Endometrium (tissue), 2 donors: ENCODE results near the gene FECH.
"Not testable (repeated sequence)": the region's sequence is repeated elsewhere in the genome, so short reads cannot be mapped to it uniquely, and the experiment has no call there.

Experiments used
- FAIRE-seq: peaks from 2 replicates; lab custom pipeline; 2012; peaks lifted over from hg19 to GRCh38; lab: Jason Lieb, UNC
- donor health status: control.
- donor health status: control.

The FECH gene, protein sequence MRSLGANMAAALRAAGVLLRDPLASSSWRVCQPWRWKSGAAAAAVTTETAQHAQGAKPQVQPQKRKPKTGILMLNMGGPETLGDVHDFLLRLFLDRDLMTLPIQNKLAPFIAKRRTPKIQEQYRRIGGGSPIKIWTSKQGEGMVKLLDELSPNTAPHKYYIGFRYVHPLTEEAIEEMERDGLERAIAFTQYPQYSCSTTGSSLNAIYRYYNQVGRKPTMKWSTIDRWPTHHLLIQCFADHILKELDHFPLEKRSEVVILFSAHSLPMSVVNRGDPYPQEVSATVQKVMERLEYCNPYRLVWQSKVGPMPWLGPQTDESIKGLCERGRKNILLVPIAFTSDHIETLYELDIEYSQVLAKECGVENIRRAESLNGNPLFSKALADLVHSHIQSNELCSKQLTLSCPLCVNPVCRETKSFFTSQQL

DNA sequence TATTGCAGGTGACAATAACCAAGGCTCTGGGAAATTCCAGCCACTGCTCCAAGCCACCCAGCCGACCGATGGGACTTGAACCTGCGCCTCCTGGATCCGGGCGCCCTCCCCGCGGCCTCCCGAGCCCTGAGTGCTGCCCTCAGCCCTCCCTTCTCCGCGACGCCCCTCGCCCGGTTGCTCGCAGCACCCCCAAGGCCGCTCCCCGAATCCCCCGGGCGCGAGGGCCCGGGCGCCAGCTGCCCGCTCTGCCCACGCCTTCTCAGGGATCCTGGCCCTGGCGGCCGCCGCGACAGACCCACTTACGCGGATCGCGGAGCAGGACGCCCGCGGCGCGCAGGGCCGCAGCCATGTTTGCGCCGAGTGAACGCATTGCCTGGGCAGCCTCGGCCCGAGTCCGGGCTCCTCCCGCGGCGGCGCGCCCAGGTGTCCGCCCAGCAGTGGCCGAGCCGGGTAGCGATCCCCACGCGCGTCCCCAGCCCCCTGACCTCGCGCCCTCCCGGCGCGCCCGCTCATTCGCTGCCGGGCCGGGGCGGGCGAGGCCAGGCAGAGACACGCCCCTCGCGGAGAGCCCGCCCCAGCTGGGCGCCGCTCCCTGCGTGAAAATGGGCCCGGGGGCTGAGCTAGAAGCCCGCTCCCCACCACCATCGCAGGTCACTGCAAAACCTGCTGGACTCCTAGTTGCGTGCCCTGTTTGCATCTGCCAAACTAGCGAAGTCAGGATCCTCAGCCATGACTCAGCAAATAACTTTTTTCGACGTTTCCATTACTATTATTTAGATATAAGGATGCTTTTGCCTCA is at the start of gene FECH:
Gene FECH, minus strand, starts transcription at position 452 of the 799 bp plus-strand sequence. Its CDS starts 82 bp downstream, at position 370.
- FAIRE-seq: no peak

DNA sequence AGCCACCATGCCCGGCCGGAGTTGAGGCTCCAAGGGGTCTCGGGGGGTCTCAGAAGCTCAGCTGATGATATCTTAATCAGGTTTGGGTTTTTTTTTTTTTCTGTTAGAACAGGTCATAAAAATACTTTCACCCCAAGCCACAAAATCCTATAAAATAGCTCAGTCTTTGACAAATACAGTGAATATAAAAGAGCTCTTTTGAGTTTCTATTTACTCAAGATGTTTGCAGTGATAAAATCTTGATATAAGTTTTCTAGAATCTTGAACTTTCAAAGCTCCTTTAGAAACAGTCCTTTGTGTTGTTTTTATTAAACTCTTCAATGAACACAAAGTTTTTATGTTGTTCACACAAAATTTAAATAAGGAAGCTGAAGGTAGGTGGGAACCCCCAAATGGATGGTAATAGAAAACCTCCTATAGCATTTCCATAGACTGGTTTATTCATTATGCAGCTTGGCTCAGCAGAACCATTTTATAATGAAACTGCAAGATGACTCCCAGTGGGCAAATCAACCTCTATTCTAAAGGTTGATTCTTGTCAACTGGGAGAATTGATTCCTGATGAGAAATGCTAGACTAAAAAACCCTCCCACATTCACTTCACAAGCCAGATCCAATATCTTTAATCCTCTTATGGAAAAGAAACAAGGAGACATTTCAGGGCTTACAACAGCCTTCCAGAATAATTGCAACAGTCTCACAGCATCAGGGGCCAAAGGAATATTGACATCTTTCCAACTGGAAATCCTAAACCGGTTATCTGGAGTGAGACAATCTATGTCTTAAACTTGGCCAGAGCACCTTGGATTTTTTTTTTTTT is 48.7 kb upstream of the FECH start:
- FAIRE-seq: no peak

DNA sequence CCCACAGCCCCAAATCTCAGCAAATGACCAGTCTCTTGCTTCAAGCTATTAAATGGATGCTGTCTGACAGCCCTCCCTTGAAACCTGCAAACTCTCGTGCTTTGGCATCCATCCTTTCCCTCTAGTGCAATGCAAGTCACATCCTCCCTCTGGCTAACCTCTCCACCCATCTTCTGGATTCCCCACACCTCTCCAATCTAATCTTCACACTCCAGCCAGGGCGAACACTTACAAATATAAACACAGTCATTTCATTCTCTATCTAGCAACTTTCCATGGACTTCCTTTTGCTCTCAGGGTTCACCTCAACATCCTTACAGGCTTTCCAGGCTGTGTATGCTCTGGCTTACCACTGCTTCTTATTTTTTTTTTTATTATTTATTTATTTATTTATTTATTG is 45.2 kb upstream of the FECH start:
- no peak for FAIRE-seq

DNA sequence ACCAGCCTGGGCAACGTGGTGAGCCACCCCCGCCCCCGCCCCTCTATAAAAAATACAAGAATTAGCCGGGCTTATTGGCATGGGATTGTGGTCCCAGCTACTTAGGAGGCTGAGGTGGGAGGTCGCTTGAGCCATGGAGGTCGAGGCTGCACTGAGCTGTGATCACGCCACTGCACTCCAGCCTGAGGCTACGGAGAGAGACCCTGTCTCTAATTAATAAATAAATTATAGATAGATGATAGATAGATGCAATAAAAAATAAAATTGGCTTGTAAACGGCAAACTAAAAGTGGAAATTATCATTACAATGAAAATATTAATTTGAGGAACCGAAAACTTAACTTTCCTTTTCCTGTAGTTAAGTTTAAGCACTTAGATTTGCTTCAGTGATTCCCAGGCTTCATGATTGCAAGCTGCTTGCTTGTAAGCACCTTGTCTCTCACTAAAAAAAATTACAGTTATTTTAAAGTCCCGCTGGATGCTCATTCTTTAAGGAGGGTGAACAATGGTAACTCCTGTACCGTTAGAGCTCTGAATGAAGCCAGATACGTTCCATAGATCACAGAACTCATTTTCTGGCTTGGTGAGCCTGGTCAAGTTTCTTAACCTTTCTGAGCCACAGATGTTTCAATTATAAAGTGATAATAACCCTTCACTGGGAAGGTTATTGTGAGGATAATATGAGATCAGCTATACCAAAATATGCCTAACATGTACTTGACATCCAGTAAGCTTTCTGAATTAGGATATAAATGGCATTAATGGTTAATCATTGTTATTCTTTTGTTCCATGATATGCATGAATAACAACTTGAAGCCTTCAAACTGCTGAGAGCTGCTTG is 44.5 kb upstream of the FECH start:
- no peak for FAIRE-seq

DNA sequence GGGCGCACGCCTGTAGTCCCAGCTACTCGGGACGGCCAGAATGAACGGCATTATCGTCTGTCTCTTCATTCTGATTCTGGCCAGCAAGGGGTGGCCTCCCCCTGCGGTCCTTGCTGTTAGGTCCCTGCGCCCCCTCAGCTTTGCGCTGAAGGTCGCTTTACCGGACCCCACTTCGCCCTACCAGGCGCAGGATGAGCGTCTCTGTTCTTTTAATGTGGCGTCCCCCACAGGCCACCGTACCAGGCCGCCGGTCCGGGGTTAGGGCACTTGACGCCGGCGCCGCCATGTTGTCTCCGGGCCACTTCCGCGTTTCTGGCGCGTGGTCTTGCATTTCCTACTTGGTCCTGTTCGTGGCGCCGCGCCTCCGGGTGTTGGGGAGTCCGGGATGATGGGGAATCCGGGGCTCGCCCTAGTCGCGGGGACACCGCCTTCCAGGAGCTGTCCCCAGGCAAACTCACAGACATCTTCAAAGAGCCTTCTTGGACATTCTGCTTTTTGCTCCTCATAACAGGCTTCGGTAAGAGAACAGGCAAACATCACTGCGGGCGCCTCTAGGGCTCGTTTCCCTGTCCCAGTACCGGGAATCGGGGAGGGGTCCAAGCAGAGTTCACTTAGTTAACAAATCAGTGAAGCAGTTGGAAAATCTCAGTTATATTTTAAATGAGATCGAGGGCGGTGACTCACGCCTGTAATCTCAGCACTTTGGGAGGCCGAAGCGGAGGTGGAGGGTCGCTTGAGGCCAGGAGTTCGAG is 43.7 kb upstream of the FECH start:
- FAIRE-seq: peak; percentile 83

DNA sequence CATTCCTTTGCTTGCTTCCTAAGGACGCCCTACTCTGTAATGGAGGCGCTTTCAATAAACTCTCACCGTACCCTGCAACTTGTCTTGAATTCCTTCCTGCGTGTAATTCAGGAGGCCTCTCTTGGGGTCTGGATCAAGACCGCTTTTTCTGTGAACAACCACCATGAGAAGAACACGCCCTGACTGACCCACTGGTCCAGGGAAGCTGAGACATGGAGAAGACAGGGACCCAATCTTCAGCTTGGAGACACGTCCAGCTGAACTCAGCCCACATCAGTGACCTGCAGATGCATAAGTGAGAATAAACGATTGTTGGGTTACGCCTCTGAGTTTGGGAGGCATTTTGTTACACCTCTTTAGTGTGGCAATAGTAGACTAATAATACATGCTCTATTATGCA is 42.9 kb upstream of the FECH start:
- FAIRE-seq: no peak

DNA sequence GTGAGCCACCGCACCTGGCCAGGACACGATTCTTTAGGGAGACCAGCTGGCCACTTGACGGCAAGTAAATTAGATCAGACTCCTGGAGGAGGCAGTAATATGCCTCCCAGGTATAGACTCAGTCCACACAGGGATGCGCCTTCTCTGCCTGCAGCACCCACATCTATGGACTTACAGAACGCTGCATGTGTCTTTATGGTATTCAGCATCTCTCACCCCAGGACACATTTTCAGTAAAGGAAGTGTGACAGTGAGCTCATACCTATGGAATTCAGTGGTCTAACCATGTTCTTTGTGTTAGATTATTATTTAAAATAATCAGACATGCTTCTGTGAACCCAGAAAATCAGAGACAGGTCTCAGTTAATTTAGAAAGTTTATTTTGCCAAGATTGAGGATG is 41.0 kb upstream of the FECH start:
- no peak for FAIRE-seq

DNA sequence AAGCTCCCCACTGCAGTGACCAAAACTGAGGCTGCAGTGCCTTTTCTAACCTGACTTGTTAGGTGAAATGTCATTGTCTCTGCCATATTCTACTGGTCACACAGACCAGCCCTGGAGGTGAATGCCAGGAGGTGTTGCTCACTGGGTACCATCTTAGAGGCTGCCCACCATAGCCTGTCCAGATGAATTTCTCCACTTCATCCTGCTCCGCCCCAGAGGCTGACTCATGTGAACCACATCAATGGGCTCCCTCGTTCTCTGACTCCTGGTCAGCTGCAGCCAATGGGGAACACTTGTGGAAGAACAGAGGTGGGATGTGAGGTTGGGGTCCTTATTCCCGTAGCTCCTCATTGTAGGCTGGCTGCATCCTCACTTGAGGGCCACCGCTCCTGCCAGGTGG is 38.5 kb upstream of the FECH start:
- no peak for FAIRE-seq

DNA sequence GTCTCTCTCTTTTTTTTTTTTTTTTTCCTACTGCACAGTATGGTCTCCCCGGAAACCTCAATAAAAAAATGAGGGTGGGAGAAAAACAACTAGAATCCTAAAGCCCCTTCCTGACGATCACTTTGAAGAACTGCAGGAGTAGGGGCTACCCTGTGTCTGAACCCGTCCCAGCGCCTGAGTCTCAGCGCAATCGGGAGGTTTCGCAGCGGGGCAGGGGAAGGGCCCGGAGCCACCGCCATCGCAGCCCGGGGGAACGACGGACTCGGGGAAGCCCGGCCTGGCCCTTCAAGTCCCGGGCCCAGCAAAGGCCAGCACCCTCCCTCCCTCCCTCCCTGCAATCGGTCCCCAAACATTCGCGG is 34.7 kb upstream of the FECH start:
- no peak for FAIRE-seq

DNA sequence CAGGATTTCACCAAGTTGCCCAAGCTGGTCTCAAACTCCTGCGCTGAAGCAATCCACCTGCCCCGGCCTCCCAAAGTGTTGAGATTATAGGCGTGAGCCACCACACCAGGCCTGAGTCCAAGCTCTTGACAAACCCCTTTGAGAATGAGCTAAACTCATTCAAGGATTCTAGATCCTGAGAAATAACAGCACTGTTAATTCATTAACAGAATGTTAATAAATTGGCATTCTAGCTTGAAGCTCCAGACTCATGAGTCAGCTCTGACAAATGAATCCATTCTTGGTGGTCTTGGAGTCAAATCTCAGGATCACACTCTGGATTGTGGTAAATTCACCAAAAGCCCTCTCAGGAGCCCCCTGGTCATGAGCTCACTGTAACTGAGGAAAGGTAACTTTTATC is 33.4 kb upstream of the FECH start:
- no peak for FAIRE-seq

DNA sequence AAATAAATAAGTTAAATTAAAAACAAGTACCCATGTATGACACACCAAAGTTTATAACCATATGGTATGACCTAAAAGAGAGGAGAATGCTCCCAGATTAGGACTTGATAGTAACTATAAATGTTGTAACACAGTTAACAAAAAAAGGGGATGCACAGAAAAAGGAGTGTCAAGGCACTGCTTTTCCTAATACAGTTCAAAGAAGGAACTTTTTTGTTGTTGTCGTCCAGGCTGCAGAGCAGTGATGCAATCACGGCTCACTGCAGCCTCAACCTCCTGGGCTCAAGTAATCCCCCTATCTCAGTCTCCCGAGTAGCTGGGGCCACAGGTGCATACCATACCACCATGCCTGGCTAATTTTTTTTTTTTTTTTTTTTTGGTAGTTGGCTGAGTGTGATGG is 32.4 kb upstream of the FECH start:
- no peak for FAIRE-seq

DNA sequence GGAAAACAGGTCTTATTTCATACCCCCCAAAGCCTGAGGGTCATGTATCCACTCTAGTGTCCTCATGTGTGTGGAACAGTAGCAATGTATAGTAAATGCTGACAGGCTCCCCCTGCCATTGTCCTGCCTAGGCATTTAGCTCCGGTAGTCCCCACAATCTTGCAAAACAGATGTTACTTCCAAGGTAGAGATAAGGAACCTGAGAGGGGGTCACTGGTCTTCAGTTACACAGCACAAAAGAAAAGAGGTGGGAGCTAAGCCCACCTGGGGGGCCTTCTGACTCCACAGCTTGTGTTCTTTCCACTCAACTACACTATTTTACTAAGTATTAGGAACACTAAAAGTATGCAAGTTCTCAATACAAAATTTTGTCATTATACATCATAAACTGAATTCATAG is 17.4 kb upstream of the FECH start:
- no peak for FAIRE-seq

DNA sequence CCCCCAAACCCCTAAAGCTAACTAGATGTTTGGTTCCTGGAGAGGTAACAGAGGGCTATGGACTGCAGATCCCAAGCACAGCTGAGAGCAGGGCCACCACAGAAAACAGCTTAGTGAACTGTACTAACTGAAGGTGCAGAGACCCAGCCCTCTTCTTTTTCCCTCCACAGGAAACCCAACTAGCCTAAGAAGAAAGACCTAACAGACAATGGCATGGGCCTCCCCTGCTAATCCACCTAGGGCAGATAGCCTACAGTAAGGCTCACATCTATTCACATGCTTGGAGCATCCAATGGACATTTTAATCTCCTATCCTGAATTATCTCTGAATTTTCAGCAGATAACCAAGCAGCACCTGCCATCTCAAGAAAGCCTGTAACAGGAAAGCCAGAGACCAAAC is 8.8 kb upstream of the FECH start:
- no peak for FAIRE-seq

DNA sequence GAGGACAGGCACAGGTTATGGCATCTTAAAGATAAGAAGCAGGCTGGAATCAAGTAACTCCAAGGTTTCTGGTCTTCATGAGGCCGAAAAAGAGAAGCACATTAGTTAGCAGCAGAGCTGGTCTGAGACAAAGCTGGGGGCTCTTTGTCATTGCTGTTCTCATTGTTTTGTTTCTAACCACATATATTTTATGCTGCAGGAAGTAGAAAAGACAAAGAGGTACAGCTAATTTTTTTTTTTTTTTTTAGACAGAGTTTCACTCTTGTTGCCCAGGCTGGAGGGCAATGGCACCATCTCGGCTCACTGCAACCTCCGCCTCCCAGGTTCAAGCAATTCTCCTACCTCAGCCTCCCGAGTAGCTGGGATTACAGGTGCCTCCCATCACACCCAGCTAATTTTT is 6.2 kb upstream of the FECH start:
- not testable (repeated sequence) for FAIRE-seq

DNA sequence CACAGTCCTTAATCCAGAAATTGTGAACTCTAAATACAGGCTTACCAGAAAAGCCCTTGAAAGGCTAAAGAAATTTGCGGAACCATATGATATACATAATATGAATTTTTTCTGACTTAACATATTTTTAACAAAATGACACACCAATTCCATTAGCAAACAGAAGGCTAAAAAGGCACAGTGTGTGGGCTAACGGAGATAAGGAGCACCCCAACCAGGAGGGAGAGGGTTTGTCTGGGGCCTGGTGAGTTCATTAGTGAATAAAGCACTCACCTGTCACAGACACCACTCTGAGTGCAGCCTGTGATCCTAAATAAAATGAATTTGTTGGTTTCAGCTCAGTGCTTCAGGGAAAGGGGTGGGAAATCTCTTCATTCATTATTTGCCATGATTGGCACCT is 2.7 kb upstream of the FECH start:
- FAIRE-seq: no peak

DNA sequence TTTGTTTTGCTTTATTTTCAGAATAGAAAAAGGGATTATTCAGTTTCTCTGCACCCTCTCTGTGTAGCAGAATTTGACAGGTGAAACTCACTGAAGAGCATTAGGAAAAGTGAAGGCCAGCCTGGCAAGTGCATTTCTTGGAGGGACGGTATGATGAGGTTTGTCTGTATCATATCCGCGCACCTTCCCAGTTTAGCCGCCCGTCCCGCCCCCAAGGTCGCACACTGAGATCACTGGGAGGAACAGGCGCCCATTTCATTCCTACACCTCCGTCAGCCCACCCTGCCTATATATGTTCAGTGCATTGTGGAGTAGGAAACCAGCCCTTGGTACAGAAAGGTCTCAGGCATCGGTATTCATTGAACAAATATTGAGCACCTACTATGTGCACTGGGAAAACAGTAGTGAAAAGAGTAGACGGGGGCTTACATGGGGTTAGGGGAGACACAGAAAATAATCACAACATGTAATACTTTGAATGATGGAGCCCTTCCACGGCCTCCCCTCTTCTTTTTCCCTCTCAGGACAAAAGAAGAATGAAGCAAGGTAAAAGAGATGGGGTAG is 678 bp upstream of the FECH start:
- FAIRE-seq: no peak

DNA sequence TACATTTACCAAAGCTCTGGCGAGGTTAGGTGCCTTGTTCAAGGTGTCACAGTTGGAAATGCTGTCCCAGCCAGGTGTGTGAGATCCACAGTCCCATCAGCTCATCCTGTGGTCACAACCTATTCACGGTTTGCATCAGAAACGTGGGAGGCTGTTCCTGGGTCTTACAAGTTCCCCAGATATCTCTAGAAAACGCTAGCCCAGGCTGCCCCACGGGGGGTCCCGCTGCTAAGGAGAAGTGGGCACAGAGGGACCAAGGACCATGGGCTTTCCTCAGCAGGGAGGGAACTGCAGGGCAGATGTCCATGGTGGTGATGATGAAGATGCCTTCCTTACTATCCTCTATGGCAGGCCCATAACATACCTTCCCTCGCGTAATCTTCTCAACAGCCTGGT is 649 bp downstream of the FECH start:
- no peak for FAIRE-seq

DNA sequence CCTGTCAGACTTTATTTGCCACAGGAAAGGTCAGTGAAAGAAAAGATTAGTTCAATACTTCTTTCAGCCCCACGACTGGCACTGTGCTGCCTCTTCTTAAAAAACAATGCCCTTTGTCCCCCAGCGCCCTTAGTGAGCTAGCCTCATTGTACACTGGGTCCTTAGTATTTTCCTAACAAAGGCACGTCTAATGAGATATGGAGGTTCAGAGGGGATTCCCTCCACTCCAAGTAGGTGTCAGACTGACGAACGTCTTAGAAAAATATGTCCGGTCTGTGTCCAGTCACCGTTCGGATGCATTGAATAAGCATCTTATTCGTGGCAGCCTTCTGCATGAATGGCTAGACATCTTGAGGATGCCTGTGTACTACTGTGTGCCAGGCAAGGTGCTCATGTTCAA is 1.1 kb downstream of the FECH start:
- FAIRE-seq: no peak

DNA sequence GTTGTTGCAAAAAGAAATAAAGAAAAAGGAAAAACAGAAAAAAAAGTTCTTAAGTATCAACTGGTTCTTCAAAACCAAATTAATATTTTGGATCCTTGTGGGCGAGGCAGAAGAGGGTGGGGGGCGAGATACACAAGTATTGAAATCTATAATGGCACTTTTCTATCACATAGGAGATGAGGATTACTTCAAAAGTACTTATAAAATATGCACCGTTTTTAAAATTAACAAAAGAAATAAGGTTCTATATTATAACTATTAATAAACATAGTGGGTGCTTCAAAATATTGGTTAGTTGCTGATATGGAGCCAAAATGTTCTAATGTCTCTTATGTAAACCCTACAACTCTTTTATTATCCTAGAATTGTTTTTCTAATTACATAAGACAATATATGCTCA is 2.1 kb downstream of the FECH start:
- FAIRE-seq: no peak

DNA sequence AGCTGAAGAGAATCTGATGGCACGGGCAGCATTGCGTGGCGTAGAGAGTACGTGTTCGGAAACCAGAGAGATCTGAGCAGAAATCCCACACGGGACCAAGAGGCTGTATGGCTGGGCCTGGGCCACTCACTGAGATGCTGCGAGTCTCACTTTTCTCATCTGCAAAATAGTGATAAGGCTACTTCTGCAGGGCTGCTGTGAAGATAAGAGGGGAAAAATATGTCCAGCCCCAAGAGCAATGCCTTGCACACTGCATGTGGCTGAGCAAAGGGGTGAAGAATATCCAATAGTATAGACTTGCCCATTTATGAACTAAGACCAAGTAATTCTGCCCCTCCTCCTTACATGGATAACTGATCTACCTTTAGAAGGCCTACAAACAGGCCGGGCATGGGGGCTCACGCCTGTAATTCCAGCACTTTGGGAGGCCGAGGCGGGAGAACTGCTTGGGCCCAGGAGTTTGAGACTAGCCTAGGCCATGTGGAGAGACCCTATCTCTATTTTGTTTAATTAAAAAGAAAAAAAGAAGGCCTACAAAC is 3.1 kb downstream of the FECH start:
- no peak for FAIRE-seq
